Head of caudate nucleus (tissue), 42 donors: ENCODE data around the gene CMPK2.
A peak's percentile ranks its signal among the peaks of the same experiment; 100 is the strongest.
"Not testable (repeated sequence)": the region's sequence is repeated elsewhere in the genome, so short reads cannot be mapped to it uniquely, and the experiment has no call there.

Experiments
- DNase-seq, 42 donors: peaks; one replicate each; pipeline versions ENCODE4 v3.0.0 to v3.0.0-alpha.2; 2020 to 2021; ENCODE audit warnings: mixed read lengths in 7 of 42
- intact Hi-C: fragments of 100-400 bp; cut with DNase I; formaldehyde crosslinking; loops from one replicate; pipeline ENCODE4 v1.15.0; 2022

Gene CMPK2

GRCh38 chr2:6883448-6884122 lies 17.9 kb upstream of the CMPK2 start:
- DNase-seq = no peak
- intact Hi-C loops = no loop called here

- intact Hi-C loops = no loop called here
- DNase-seq = no peak
Measured at GRCh38 chr2:6881516-6881915, 15.8 kb upstream of the CMPK2 start.

- DNase-seq = no peak
- intact Hi-C loops = no loop called here
Measured at GRCh38 chr2:6881046-6881445, 15.3 kb upstream of the CMPK2 start.

GRCh38 chr2:6880200-6880733 lies 14.6 kb upstream of the CMPK2 start:
- no peak for DNase-seq
- intact Hi-C loops = no loop called here

- no peak for DNase-seq
- intact Hi-C loops = no loop called here
Measured at GRCh38 chr2:6879011-6879410, 13.3 kb upstream of the CMPK2 start.

- intact Hi-C loops = no loop called here
- no peak for DNase-seq
Measured at GRCh38 chr2:6878549-6878948, 12.8 kb upstream of the CMPK2 start.

- DNase-seq = peak in 18 of 42 donors; percentile 4 to 60 (median 20)
- intact Hi-C loops = no loop called here
Measured at GRCh38 chr2:6877402-6878304, 11.9 kb upstream of the CMPK2 start, which contains the start of gene RSAD2. TSS of gene RSAD2 (plus strand) at chr2:6877777. CDS start at chr2:6877801, 24 bp downstream.

GRCh38 chr2:6876309-6876708 lies 10.6 kb upstream of the CMPK2 start:
- no peak for DNase-seq
- intact Hi-C loops = no loop called here

- intact Hi-C loops = no loop called here
Measured at GRCh38 chr2:6874032-6874431, 8.3 kb upstream of the CMPK2 start.

GRCh38 chr2:6872394-6872793 lies 6.7 kb upstream of the CMPK2 start:
- DNase-seq = no peak
- intact Hi-C loops = no loop called here

More at GRCh38 chr2:6874032-6874431, 8.3 kb upstream of the CMPK2 start:
- no peak for DNase-seq

- intact Hi-C loops = no loop called here
Measured at GRCh38 chr2:6866982-6867381, 1.3 kb upstream of the CMPK2 start.

GRCh38 chr2:6866275-6866671 lies 566 bp upstream of the CMPK2 start:
- DNase-seq = peak in 38 of 42 donors; percentile 8 to 82 (median 56)
- intact Hi-C loops = no loop called here

More at GRCh38 chr2:6866982-6867381, 1.3 kb upstream of the CMPK2 start:
- DNase-seq = no peak

- intact Hi-C loops = no loop called here
- DNase-seq = peak in 5 of 42 donors; percentile 8 to 45 (median 18)
Measured at GRCh38 chr2:6864923-6865345, 773 bp downstream of the CMPK2 start.

- intact Hi-C loops = no loop called here
- no peak for DNase-seq
Measured at GRCh38 chr2:6864231-6864754, 1.4 kb downstream of the CMPK2 start.

- intact Hi-C loops = no loop called here
- DNase-seq = peak in 5 of 42 donors; percentile 5 to 43 (median 19)
Measured at GRCh38 chr2:6863792-6864191, 1.9 kb downstream of the CMPK2 start.

GRCh38 chr2:6860296-6860695 lies 5.4 kb downstream of the CMPK2 start:
- intact Hi-C loops = no loop called here
- no peak for DNase-seq

- intact Hi-C loops, DNase-seq: not testable (repeated sequence)
Measured at GRCh38 chr2:6858466-6859027, 7.2 kb downstream of the CMPK2 start.

- intact Hi-C loops = no loop called here
- DNase-seq = no peak
Measured at GRCh38 chr2:6856548-6856920, 9.2 kb downstream of the CMPK2 start.

- DNase-seq = no peak
- intact Hi-C loops = no loop called here
Measured at GRCh38 chr2:6855860-6856547, 9.7 kb downstream of the CMPK2 start.
